ENCODE results near the gene PFKFB4.
A peak's percentile ranks its signal among the peaks of the same experiment; 100 is the strongest.

PFKFB4 gene

DNA sequence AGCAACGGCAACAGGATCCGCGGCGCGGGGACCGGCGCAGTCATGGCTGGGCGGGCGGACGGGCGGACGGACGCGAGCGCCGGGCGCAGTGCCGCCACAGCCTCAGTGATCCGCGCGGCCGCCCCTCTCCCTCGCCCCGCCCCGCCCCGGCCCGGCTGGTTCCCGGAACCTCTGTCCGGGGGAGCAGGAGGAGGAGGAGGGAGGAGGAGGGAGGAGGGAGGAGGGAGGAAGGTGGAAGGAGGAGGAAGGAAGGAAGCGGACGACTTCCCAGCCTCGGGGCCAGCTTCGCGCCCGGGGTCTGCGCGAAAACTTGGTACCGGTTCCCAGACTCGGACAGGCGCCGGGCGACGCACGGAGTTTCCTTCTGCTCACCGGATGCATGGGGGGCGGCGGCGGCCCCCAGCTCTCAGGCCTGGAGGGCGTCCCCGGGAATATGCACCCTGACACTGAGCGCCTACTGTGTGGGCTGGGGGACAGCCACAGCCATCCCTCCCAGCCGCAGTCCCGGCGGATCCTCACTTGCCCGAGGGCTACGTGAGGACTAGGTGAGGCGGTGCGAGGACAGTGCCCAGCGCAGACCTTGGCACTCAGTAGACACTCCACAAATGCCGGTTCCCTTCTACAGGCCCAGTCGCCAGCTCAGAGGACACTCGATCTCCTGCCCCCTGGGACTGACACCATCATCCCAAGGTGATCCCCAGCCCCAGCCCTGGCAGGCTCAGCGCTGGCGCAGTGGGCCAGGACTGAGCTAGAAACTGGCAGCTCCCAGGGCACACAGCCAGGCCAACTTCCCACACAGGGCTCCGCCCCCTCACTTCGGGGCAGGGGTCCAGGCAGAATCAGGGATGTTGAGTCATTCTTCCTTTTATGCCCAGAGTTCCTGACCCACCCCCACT, 52.3 kb downstream of the PFKFB4 start, which contains the start of gene SHISA5 (continued):
- TF ChIP-seq EGR2 (tag by site-specific recombination; IDR thresholded peaks at IDR 0.05; ENCODE audit: low read depth): 0 out of 2 replicates have a peak, but pooled peaks have one; percentile 25
- no peak for TF ChIP-seq ZNF248 (tag by site-specific recombination; IDR thresholded peaks at IDR 0.05)
- TF ChIP-seq ZNF558 (tag by site-specific recombination; IDR thresholded peaks at IDR 0.05): no peak
- TF ChIP-seq GFI1B (tag by site-specific recombination; IDR thresholded peaks at IDR 0.05): no peak
- TF ChIP-seq, protein P1, sequence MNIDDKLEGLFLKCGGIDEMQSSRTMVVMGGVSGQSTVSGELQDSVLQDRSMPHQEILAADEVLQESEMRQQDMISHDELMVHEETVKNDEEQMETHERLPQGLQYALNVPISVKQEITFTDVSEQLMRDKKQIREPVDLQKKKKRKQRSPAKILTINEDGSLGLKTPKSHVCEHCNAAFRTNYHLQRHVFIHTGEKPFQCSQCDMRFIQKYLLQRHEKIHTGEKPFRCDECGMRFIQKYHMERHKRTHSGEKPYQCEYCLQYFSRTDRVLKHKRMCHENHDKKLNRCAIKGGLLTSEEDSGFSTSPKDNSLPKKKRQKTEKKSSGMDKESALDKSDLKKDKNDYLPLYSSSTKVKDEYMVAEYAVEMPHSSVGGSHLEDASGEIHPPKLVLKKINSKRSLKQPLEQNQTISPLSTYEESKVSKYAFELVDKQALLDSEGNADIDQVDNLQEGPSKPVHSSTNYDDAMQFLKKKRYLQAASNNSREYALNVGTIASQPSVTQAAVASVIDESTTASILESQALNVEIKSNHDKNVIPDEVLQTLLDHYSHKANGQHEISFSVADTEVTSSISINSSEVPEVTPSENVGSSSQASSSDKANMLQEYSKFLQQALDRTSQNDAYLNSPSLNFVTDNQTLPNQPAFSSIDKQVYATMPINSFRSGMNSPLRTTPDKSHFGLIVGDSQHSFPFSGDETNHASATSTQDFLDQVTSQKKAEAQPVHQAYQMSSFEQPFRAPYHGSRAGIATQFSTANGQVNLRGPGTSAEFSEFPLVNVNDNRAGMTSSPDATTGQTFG (tag by site-specific recombination; IDR thresholded peaks at IDR 0.05; ENCODE audit: borderline replicate concordance): no peak
- TF ChIP-seq KLF16 (tag by site-specific recombination; IDR thresholded peaks at IDR 0.05): no peak
- peak; percentile 95 for TF ChIP-seq ZBTB20 (tag by site-specific recombination; IDR thresholded peaks at IDR 0.05)
- TF ChIP-seq ZFHX2 (tag by site-specific recombination; conservative IDR thresholded peaks at IDR 0.05): peak; percentile 84
- TF ChIP-seq, protein P2, sequence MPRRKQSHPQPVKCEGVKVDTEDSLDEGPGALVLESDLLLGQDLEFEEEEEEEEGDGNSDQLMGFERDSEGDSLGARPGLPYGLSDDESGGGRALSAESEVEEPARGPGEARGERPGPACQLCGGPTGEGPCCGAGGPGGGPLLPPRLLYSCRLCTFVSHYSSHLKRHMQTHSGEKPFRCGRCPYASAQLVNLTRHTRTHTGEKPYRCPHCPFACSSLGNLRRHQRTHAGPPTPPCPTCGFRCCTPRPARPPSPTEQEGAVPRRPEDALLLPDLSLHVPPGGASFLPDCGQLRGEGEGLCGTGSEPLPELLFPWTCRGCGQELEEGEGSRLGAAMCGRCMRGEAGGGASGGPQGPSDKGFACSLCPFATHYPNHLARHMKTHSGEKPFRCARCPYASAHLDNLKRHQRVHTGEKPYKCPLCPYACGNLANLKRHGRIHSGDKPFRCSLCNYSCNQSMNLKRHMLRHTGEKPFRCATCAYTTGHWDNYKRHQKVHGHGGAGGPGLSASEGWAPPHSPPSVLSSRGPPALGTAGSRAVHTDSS (tag by site-specific recombination; IDR thresholded peaks at IDR 0.05): peak; percentile 53
- TF ChIP-seq, protein P3, sequence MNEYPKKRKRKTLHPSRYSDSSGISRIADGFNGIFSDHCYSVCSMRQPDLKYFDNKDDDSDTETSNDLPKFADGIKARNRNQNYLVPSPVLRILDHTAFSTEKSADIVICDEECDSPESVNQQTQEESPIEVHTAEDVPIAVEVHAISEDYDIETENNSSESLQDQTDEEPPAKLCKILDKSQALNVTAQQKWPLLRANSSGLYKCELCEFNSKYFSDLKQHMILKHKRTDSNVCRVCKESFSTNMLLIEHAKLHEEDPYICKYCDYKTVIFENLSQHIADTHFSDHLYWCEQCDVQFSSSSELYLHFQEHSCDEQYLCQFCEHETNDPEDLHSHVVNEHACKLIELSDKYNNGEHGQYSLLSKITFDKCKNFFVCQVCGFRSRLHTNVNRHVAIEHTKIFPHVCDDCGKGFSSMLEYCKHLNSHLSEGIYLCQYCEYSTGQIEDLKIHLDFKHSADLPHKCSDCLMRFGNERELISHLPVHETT (tag by site-specific recombination; IDR thresholded peaks at IDR 0.05): no peak
- TF ChIP-seq, protein P4, sequence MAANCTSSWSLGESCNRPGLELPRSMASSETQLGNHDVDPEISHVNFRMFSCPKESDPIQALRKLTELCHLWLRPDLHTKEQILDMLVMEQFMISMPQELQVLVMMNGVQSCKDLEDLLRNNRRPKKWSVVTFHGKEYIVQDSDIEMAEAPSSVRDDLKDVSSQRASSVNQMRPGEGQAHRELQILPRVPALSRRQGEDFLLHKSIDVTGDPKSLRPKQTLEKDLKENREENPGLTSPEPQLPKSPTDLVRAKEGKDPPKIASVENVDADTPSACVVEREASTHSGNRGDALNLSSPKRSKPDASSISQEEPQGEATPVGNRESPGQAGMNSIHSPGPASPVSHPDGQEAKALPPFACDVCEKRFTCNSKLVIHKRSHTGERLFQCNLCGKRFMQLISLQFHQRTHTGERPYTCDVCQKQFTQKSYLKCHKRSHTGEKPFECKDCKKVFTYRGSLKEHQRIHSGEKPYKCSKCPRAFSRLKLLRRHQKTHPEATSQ (tag by site-specific recombination; IDR thresholded peaks at IDR 0.05): no peak

DNA sequence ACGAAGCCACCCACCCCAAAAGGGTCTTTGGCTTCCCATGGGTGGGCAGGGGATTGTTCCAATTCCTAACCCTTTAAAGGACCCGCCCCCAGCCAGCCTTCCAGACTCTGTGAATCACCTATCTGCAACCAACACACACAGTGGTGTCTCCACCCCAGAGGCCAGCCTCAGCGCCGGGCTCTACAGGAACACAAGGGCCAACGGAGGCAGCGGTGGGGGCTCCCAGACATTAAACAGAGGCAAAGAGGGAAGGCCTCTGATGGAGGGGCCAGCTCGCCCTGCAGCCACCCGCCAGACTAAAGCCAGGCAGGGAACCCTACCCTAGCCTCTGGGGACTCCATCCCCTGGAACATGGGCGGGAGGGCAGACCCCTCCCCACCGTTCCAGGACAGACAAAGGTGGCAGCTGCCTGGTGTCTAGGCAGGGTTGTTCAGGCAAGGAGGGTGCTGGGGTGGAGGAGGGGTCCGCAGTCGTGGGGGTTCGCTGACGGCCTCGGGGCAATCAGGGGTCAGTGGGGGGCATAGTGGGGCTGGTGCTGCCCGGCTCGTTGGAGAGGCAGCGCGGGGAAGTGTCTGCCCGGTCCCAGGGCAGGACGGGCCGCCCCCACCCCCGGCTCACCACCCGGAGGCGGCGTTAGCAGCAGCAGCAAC, 53.1 kb downstream of the PFKFB4 start:
- POLR2A ChIA-PET: no interaction called here
- Histone ChIP-seq H3K4me3 (ENCODE audit: low read depth, low read length) (peak overlapping the region; percentile 53), H3K27ac (ENCODE audit: extremely low read depth, low read depth, low read length) (no peak overlapping the region; the same call in 1 of the 2 replicates), H3K9me3 (ENCODE audit: control insufficient read depth, insufficient read depth, low read depth, low read length) (no peaks in the 10 kb centered on the region), H3K36me3 (ENCODE audit: control insufficient read depth in 2 of 2, insufficient read depth in 1 of 2, low read length in 2 of 2) (no peaks in the 10 kb centered on the region), H3K4me1 (ENCODE audit: control insufficient read depth, insufficient read depth, low read length) (no peaks in the 10 kb centered on the region)
- CTCF ChIA-PET: interaction anchor here (1.2 to 1.4 kb wide), 2 partner anchors 30 to 67 kb away, joined by 4 to 5 read pairs; no protein-coding TSS in a partner anchor
- TF ChIP-seq ZNF571 (tag by site-specific recombination; IDR thresholded peaks at IDR 0.05): no peak
- TF ChIP-seq, protein P5, sequence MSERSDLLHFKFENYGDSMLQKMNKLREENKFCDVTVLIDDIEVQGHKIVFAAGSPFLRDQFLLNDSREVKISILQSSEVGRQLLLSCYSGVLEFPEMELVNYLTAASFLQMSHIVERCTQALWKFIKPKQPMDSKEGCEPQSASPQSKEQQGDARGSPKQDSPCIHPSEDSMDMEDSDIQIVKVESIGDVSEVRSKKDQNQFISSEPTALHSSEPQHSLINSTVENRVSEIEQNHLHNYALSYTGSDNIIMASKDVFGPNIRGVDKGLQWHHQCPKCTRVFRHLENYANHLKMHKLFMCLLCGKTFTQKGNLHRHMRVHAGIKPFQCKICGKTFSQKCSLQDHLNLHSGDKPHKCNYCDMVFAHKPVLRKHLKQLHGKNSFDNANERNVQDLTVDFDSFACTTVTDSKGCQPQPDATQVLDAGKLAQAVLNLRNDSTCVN (tag by site-specific recombination; optimal IDR thresholded peaks at IDR 0.05): peak; percentile 64
- TF ChIP-seq GLIS2 (tag by site-specific recombination; IDR thresholded peaks at IDR 0.05): peak; percentile 48
- TF ChIP-seq HOXD13 (CRISPR knock-in tag; IDR thresholded peaks at IDR 0.05; ENCODE audit: borderline replicate concordance): no peak
- TF ChIP-seq ZIC2 (tag by site-specific recombination; IDR thresholded peaks at IDR 0.05): peak; percentile 49
- no peak for TF ChIP-seq ZNF837 (tag by site-specific recombination; IDR thresholded peaks at IDR 0.05)
- TF ChIP-seq ZNF239 (tag by site-specific recombination; IDR thresholded peaks at IDR 0.05): no peak
- TF ChIP-seq ZBTB48 (tag by site-specific recombination; IDR thresholded peaks at IDR 0.05): peak; percentile 34; the same call in 1 of the 2 replicates
- no peak for TF ChIP-seq ZFHX2 (tag by site-specific recombination; conservative IDR thresholded peaks at IDR 0.05)
- peak; percentile 17; the same call in 1 of the 2 replicates for TF ChIP-seq SP2 (tag by site-specific recombination; IDR thresholded peaks at IDR 0.05)
- no peak; the same call in 1 of the 2 replicates for TF ChIP-seq SCRT2 (tag by site-specific recombination; IDR thresholded peaks at IDR 0.05)
- TF ChIP-seq ZNF175 (tag by site-specific recombination; IDR thresholded peaks at IDR 0.05): no peak
- no peak for TF ChIP-seq ZNF768 (tag by site-specific recombination; IDR thresholded peaks at IDR 0.05)
- TF ChIP-seq ZNF335 (tag by site-specific recombination; conservative IDR thresholded peaks at IDR 0.05): 0 out of 2 replicates have a peak, but pooled peaks have one; percentile 7
- TF ChIP-seq MZF1 (tag by site-specific recombination; IDR thresholded peaks at IDR 0.05; ENCODE audit: borderline replicate concordance): no peak
